ENCODE results near the gene FRMPD1. TPM values are rescaled to one million over a fixed set of nuclear protein-coding genes. Genes with fewer than 3 reads are reported as not detected.

FRMPD1 gene
- total and polyA plus RNA-seq, 2 of the 4 experiments (the other 2 are of a cell fraction), result not detected

GRCh38 chr9:37635808-37636207 is 14.9 kb upstream of the FRMPD1 start:
- ATAC-seq (ENCODE audit: low read depth) (no peak), DNase-seq (no peak)
- WGBS, 2 experiments (ENCODE audit: extremely low coverage in 2 of 2, insufficient read length in 1 of 2), result 80% methylated on average over 10 of the region's 16 CpGs; no CpG with 5 or more reads in 1 of the 2 experiments
- H3K4me1 ChIP-seq (ENCODE audit: control insufficient read depth, insufficient read depth, low read length), result no peaks in the 10 kb centered on the region
- TF ChIP-seq, protein P1, sequence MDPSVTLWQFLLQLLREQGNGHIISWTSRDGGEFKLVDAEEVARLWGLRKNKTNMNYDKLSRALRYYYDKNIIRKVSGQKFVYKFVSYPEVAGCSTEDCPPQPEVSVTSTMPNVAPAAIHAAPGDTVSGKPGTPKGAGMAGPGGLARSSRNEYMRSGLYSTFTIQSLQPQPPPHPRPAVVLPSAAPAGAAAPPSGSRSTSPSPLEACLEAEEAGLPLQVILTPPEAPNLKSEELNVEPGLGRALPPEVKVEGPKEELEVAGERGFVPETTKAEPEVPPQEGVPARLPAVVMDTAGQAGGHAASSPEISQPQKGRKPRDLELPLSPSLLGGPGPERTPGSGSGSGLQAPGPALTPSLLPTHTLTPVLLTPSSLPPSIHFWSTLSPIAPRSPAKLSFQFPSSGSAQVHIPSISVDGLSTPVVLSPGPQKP (IDR thresholded peaks at IDR 0.05; ENCODE audit: borderline replicate concordance, low read depth, low read length), result no peak
- no peak for TF ChIP-seq CHD1 (IDR thresholded peaks at IDR 0.05; ENCODE audit: low read depth, low read length)
- TF ChIP-seq CEBPB (IDR thresholded peaks at IDR 0.05; ENCODE audit: low read depth, low read length), result no peak
- no peak for TF ChIP-seq MAZ (IDR thresholded peaks at IDR 0.05; ENCODE audit: borderline replicate concordance, low read depth, low read length)
- no peak for TF ChIP-seq SMC3 (IDR thresholded peaks at IDR 0.05; ENCODE audit: low read depth, low read length)
- TF ChIP-seq USF2 (IDR thresholded peaks at IDR 0.05; ENCODE audit: low read depth, low read length), result no peak
- no peak for TF ChIP-seq CTCF (conservative IDR thresholded peaks at IDR 0.05; ENCODE audit: low read depth, low read length)
- no peak for TF ChIP-seq NFE2L2 (IDR thresholded peaks at IDR 0.05; ENCODE audit: low read depth, low read length)
- TF ChIP-seq FOS (IDR thresholded peaks at IDR 0.05; ENCODE audit: low read depth, low read length), result no peak
- TF ChIP-seq MAFK (IDR thresholded peaks at IDR 0.05; ENCODE audit: low read depth, low read length), result no peak
- TF ChIP-seq MXI1 (IDR thresholded peaks at IDR 0.05; ENCODE audit: borderline replicate concordance, low read depth, low read length), result no peak
- TF ChIP-seq POLR2A (IDR thresholded peaks at IDR 0.05; ENCODE audit: low read depth, low read length), result no peak
- no peak for TF ChIP-seq BHLHE40 (IDR thresholded peaks at IDR 0.05; ENCODE audit: low read depth, low read length)
- no peak overlapping the region for H2BK20ac ChIP-seq (ENCODE audit: low read depth, low read length)
- H3K9ac ChIP-seq (ENCODE audit: low read depth, low read length), result no peak overlapping the region
- no peaks in the 10 kb centered on the region for H4K20me1 ChIP-seq (ENCODE audit: insufficient read depth, low read length)
- H3K23ac ChIP-seq (ENCODE audit: low read depth, low read length), result no peak overlapping the region
- H3K4me2 ChIP-seq (ENCODE audit: low read depth, low read length), result no peak overlapping the region
- no peaks in the 10 kb centered on the region for H3K9me1 ChIP-seq (ENCODE audit: insufficient read depth, low read length)
- H4K91ac ChIP-seq (ENCODE audit: insufficient read depth, low read depth, low read length), result no peak overlapping the region
- ChIA-PET POLR2A (ENCODE audit: unreplicated experiment) (no interaction called here), CTCF (no interaction called here)
- no peak overlapping the region for H2AK9ac ChIP-seq (replicated peaks; ENCODE audit: low read depth, low read length, poor library complexity)
- H2BK15ac ChIP-seq (ENCODE audit: low read depth, low read length), result no peak overlapping the region
- H2BK120ac ChIP-seq (ENCODE audit: low read depth, low read length), result no peak overlapping the region
- no peak overlapping the region for H2BK5ac ChIP-seq (ENCODE audit: low read depth, low read length, poor library complexity, severe bottlenecking)
- no peak overlapping the region for H3K27ac ChIP-seq (ENCODE audit: insufficient read depth, low read length)
- peaks cover 9% of the 10 kb centered on the region for H3K27me3 ChIP-seq (ENCODE audit: control insufficient read depth, insufficient read depth, low read length)
- H3K36me3 ChIP-seq (ENCODE audit: control insufficient read depth, insufficient read depth, low read length), result no peaks in the 10 kb centered on the region
- no TSS peak for BruUV-seq (replicated peaks)
- H3K14ac ChIP-seq (replicated peaks; ENCODE audit: low read depth, low read length), result no peak overlapping the region
- no peak overlapping the region for H3K56ac ChIP-seq (ENCODE audit: extremely low read depth, insufficient read depth, low read length)
- H3K18ac ChIP-seq (ENCODE audit: low read depth, low read length), result no peak overlapping the region
- H3K9me3 ChIP-seq (ENCODE audit: control insufficient read depth, insufficient read depth, low read length), result no peaks in the 10 kb centered on the region
- intact Hi-C loops (cut with micrococcal nuclease) (no loop called here), dilution Hi-C loops (cut with HindIII; ENCODE audit: low sequenced_read_pairs, unreplicated experiment) (no loop called here), in situ Hi-C loops (cut with MboI; ENCODE audit: low sequenced_read_pairs) (no loop called here)
- no peak overlapping the region for H2AFZ ChIP-seq (replicated peaks; ENCODE audit: low read length, poor library complexity)
- no peak overlapping the region for H3K4ac ChIP-seq (ENCODE audit: low read depth, low read length)
- H3K79me1 ChIP-seq (ENCODE audit: low read depth in 1 of 2, low read length in 2 of 2), result no peaks in the 10 kb centered on the region
- H2AK5ac ChIP-seq (ENCODE audit: low read depth, low read length), result no peak overlapping the region
- H4K5ac ChIP-seq (ENCODE audit: low read depth, low read length), result no peak overlapping the region
- no peak overlapping the region for H3K4me3 ChIP-seq (ENCODE audit: insufficient read depth, low read depth, low read length)
- H4K8ac ChIP-seq (ENCODE audit: low read depth in 2 of 2, low read length in 2 of 2), result no peak overlapping the region

All from IMR-90 (cell line).